ENCODE data around the gene SPG21. TPM values are rescaled to one million over a fixed set of nuclear protein-coding genes. Genes with fewer than 3 reads are reported as not detected.

SPG21 gene
- total and polyA plus RNA-seq, 2 of the 4 experiments (the other 2 are of a cell fraction) = 59.9 to 60.8 TPM

DNA sequence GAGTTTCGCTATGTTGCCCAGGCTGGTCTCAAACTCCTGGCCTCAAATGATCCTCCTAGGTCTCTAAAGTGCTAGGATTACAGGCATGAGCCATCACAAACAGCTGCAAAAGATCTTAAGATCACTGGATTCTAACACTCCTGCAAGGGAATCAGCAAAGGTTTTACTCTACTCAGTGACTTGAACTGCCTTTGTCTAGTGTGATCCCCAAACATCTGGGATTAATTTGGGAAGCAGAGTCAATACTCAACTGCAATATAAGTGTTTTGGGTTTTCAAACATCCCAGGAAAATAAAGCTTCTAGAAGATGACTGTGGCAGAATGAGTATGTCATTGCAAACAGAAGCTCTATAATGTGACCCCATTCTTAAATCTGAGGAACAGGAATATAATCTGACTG, 7.2 kb downstream of the SPG21 start (continued):
- no peak for TF ChIP-seq RFX5 (IDR thresholded peaks at IDR 0.05; ENCODE audit: low read depth, low read length)
- no peak for TF ChIP-seq CEBPB (IDR thresholded peaks at IDR 0.05; ENCODE audit: low read depth, low read length)
- TF ChIP-seq NFE2L2 (IDR thresholded peaks at IDR 0.05; ENCODE audit: low read depth, low read length) = no peak

DNA sequence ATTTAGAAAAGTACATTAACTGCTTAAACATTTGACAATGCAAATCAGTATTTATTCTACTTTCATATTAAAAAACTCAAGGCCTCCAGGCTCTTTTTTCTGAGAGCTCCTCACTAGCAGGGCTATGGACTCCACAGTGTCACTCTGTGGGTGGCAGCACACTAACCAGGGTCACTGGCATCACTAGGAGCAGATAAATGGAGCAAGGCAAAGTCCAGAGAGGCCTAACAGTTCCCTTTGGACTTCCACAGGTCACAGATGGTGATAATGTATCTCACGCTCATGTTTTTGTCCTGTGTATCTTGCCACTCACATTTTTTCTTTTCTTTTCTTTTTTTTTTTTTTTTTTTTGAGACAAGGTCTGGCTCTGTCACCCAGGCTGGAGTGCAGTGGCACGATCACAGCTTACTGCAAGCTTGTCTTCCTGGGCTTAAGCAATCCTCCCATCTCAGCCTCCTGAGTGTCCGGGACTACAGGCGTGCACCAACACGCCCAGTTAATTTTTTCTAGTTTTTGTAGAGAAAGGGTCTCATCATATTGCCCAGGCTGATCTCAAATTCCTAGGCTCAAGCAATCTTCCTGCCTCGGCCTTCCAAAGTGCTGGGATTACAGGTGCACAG, 7.8 kb downstream of the SPG21 start:
- DNase-seq = no peak
- no CpG with 5 or more reads among the region's 6 CpGs for WGBS, 2 experiments (ENCODE audit: extremely low coverage in 2 of 2, insufficient read length in 1 of 2)
- Histone ChIP-seq H4K91ac (ENCODE audit: insufficient read depth, low read depth, low read length) (no peak overlapping the region), H3K9me1 (ENCODE audit: insufficient read depth, low read length) (peaks cover 11% of the 10 kb centered on the region), H3K79me1 (ENCODE audit: low read depth in 1 of 2, low read length in 2 of 2) (peaks cover 15 to 38% of the 10 kb centered on the region in 2 experiments), H4K8ac (ENCODE audit: low read depth in 2 of 2, low read length in 2 of 2) (0 out of 4 replicates have a peak overlapping the region, but pooled peaks of 1 of the 2 experiments have one; percentile 40), H3K18ac (ENCODE audit: low read depth, low read length) (no peak overlapping the region), H3K14ac (replicated peaks; ENCODE audit: low read depth, low read length) (no peak overlapping the region; the same call in 1 of the 2 replicates), H2AK5ac (ENCODE audit: low read depth, low read length) (0 out of 2 replicates have a peak overlapping the region, but pooled peaks have one; percentile 43), H3K36me3 (ENCODE audit: control insufficient read depth, insufficient read depth, low read length) (peaks cover 20% of the 10 kb centered on the region), H3K4me3 (ENCODE audit: insufficient read depth, low read depth, low read length) (no peak overlapping the region), H2BK20ac (ENCODE audit: low read depth, low read length) (no peak overlapping the region), H3K9ac (ENCODE audit: low read depth, low read length) (no peak overlapping the region), H3K27ac (ENCODE audit: insufficient read depth, low read length) (no peak overlapping the region), H3K4me2 (ENCODE audit: low read depth, low read length) (no peak overlapping the region), H3K56ac (ENCODE audit: extremely low read depth, insufficient read depth, low read length) (no peak overlapping the region), H2BK120ac (ENCODE audit: low read depth, low read length) (no peak overlapping the region), H3K27me3 (ENCODE audit: control insufficient read depth, insufficient read depth, low read length) (no peaks in the 10 kb centered on the region), H2BK5ac (ENCODE audit: low read depth, low read length, poor library complexity, severe bottlenecking) (no peak overlapping the region), H3K9me3 (ENCODE audit: control insufficient read depth, insufficient read depth, low read length) (no peaks in the 10 kb centered on the region), H3K23ac (ENCODE audit: low read depth, low read length) (peak overlapping the region; percentile 82; the same call in 1 of the 2 replicates), H2BK15ac (ENCODE audit: low read depth, low read length) (no peak overlapping the region), H3K4ac (ENCODE audit: low read depth, low read length) (no peak overlapping the region), H4K20me1 (ENCODE audit: insufficient read depth, low read length) (peaks cover 3% of the 10 kb centered on the region; the same call in 1 of the 2 replicates), H2AFZ (replicated peaks; ENCODE audit: low read length, poor library complexity) (no peak overlapping the region), H2AK9ac (replicated peaks; ENCODE audit: low read depth, low read length, poor library complexity) (no peak overlapping the region), H4K5ac (ENCODE audit: low read depth, low read length) (no peak overlapping the region), H3K4me1 (ENCODE audit: control insufficient read depth, insufficient read depth, low read length) (peaks cover 9% of the 10 kb centered on the region)
- no TSS peak for BruUV-seq (replicated peaks)
- CTCF ChIA-PET = interaction anchor here (0.6 kb wide), 2 partner anchors 32 to 141 kb away, joined by 5 to 6 read pairs; no protein-coding TSS in a partner anchor
- no peak for ATAC-seq (ENCODE audit: low read depth)
- POLR2A ChIA-PET (ENCODE audit: unreplicated experiment) = no interaction called here
- dilution Hi-C loops (cut with HindIII; ENCODE audit: low sequenced_read_pairs, unreplicated experiment) (no loop called here), intact Hi-C loops (cut with micrococcal nuclease) (no loop called here), in situ Hi-C loops (cut with MboI; ENCODE audit: low sequenced_read_pairs) (no loop called here)
- no peak for TF ChIP-seq RCOR1 (IDR thresholded peaks at IDR 0.05; ENCODE audit: insufficient replicate concordance, low read length)
- TF ChIP-seq MAFK (IDR thresholded peaks at IDR 0.05; ENCODE audit: low read depth, low read length) = no peak
- no peak for TF ChIP-seq BHLHE40 (IDR thresholded peaks at IDR 0.05; ENCODE audit: low read depth, low read length)
- TF ChIP-seq NFE2L2 (IDR thresholded peaks at IDR 0.05; ENCODE audit: low read depth, low read length) = no peak
- TF ChIP-seq, protein P1, sequence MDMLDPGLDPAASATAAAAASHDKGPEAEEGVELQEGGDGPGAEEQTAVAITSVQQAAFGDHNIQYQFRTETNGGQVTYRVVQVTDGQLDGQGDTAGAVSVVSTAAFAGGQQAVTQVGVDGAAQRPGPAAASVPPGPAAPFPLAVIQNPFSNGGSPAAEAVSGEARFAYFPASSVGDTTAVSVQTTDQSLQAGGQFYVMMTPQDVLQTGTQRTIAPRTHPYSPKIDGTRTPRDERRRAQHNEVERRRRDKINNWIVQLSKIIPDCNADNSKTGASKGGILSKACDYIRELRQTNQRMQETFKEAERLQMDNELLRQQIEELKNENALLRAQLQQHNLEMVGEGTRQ (IDR thresholded peaks at IDR 0.05; ENCODE audit: low read depth, low read length) = no peak
